ENCODE results near the gene PTX3. TPM values are rescaled to one million over a fixed set of nuclear protein-coding genes. Genes with fewer than 3 reads are reported as not detected.

PTX3 gene
- total RNA-seq, 4 donors from 2014 or later: 1.8 to 26.2 (median 3.7) TPM

GRCh38 chr3:157416347-157417087 lies 20.1 kb upstream of the PTX3 start:
- Histone ChIP-seq H3K4me3 (no peak overlapping the region), H3K36me3 (no peaks in the 10 kb centered on the region), H3K4me1 (no peaks in the 10 kb centered on the region), H3K9me3 (no peaks in the 10 kb centered on the region), H3K27me3 (no peaks in the 10 kb centered on the region), H3K27ac (no peak overlapping the region)
- in situ Hi-C loops (cut with MboI; ENCODE audit: low pct_ligation_motif_present in 1 of 4, low pct_unique_long_range_greater_than_20kb in 1 of 4, low sequenced_read_pairs in 3 of 4) (no loop called here), intact Hi-C loops (cut with DNase I; ENCODE audit: low total_unique reads) (no loop called here)
- TF ChIP-seq POLR2A (IDR thresholded peaks at IDR 0.05) (no peak), POLR2AphosphoS5 (IDR thresholded peaks at IDR 0.05) (no peak), CTCF (IDR thresholded peaks at IDR 0.05) (no peak), EP300 (IDR thresholded peaks at IDR 0.05; ENCODE audit: low read depth) (no peak)
- DNase-seq: no peak
- 67 to 72% methylated on average over 3 of the region's 3 CpGs for WGBS, 2 donors (ENCODE audit: low coverage in 1 of 2)

- in situ Hi-C loops (cut with MboI; ENCODE audit: low pct_ligation_motif_present in 1 of 4, low pct_unique_long_range_greater_than_20kb in 1 of 4, low sequenced_read_pairs in 3 of 4): no loop called here
- Histone ChIP-seq H3K4me3 (no peak overlapping the region), H3K9me3 (no peaks in the 10 kb centered on the region), H3K27ac (no peak overlapping the region), H3K27me3 (no peaks in the 10 kb centered on the region), H3K36me3 (no peaks in the 10 kb centered on the region), H3K4me1 (no peaks in the 10 kb centered on the region)
- intact Hi-C loops (cut with DNase I; ENCODE audit: low total_unique reads): no loop called here
- 77 to 100% methylated on average over 1 to 2 of the region's 2 CpGs for WGBS, 2 donors (ENCODE audit: low coverage in 1 of 2)
- TF ChIP-seq EP300 (IDR thresholded peaks at IDR 0.05; ENCODE audit: low read depth): no peak
- no peak for TF ChIP-seq POLR2AphosphoS5 (IDR thresholded peaks at IDR 0.05)
- TF ChIP-seq CTCF (IDR thresholded peaks at IDR 0.05): no peak
- no peak for TF ChIP-seq POLR2A (IDR thresholded peaks at IDR 0.05)
- DNase-seq: no peak
Observed at GRCh38 chr3:157417247-157417646, 19.4 kb upstream of the PTX3 start.

GRCh38 chr3:157418104-157418503 lies 18.5 kb upstream of the PTX3 start:
- no peaks in the 10 kb centered on the region for H3K4me1 ChIP-seq
- no peaks in the 10 kb centered on the region for H3K27me3 ChIP-seq
- in situ Hi-C loops (cut with MboI; ENCODE audit: low pct_ligation_motif_present in 1 of 4, low pct_unique_long_range_greater_than_20kb in 1 of 4, low sequenced_read_pairs in 3 of 4) (no loop called here), intact Hi-C loops (cut with DNase I; ENCODE audit: low total_unique reads) (no loop called here)
- H3K4me3 ChIP-seq: no peak overlapping the region
- WGBS, 2 donors (ENCODE audit: low coverage in 1 of 2): 70 to 73% methylated on average over 2 of the region's 2 CpGs
- H3K36me3 ChIP-seq: no peaks in the 10 kb centered on the region
- no peak for DNase-seq
- no peak overlapping the region for H3K27ac ChIP-seq
- TF ChIP-seq POLR2A (IDR thresholded peaks at IDR 0.05) (no peak), CTCF (IDR thresholded peaks at IDR 0.05) (no peak), POLR2AphosphoS5 (IDR thresholded peaks at IDR 0.05) (no peak), EP300 (IDR thresholded peaks at IDR 0.05; ENCODE audit: low read depth) (no peak)
- no peaks in the 10 kb centered on the region for H3K9me3 ChIP-seq

GRCh38 chr3:157420606-157421130 lies 16.0 kb upstream of the PTX3 start:
- no peaks in the 10 kb centered on the region for H3K4me1 ChIP-seq
- H3K27me3 ChIP-seq: no peaks in the 10 kb centered on the region
- TF ChIP-seq POLR2AphosphoS5 (IDR thresholded peaks at IDR 0.05): no peak
- no peak overlapping the region for H3K4me3 ChIP-seq
- no peak for DNase-seq
- H3K36me3 ChIP-seq: no peaks in the 10 kb centered on the region
- WGBS, 2 donors (ENCODE audit: low coverage in 1 of 2): 76% methylated on average over 3 of the region's 3 CpGs; no CpG with 5 or more reads in 1 of the 2 donors
- no peaks in the 10 kb centered on the region for H3K9me3 ChIP-seq
- in situ Hi-C loops (cut with MboI; ENCODE audit: low pct_ligation_motif_present in 1 of 4, low pct_unique_long_range_greater_than_20kb in 1 of 4, low sequenced_read_pairs in 3 of 4) (no loop called here), intact Hi-C loops (cut with DNase I; ENCODE audit: low total_unique reads) (no loop called here)
- H3K27ac ChIP-seq: no peak overlapping the region

Data from transverse colon (tissue), 4 donors.